Nephron (organoid): ENCODE measurements around the gene AFAP1L1.
A peak's percentile ranks its signal among the peaks of the same experiment; 100 is the strongest.

Experiments used
- H3K27ac Mint-ChIP-seq, 3 experiments: 2 replicates each; pipeline ENCODE4 v1.8.0; 2020; ENCODE audit warnings: mixed read lengths in 3 of 3, mild to moderate bottlenecking in 2 of 3, moderate library complexity in 1 of 3
- H3K27me3 Mint-ChIP-seq: 2 replicates; pipeline ENCODE4 v1.8.0; 2021; ENCODE audit warnings: low read depth, mild to moderate bottlenecking, moderate library complexity, mixed read lengths
- H3K36me3 Mint-ChIP-seq: 2 replicates; pipeline ENCODE4 v1.8.0; 2020; ENCODE audit warnings: low read depth, mixed read lengths
- H3K4me1 Mint-ChIP-seq: 2 replicates; pipeline ENCODE4 v1.8.0; 2020; ENCODE audit warnings: mixed read lengths
- H3K4me3 Mint-ChIP-seq, 3 experiments: 2 replicates each; pipeline ENCODE4 v1.8.0; 2020; ENCODE audit warnings: mild to moderate bottlenecking in 3 of 3, mixed read lengths in 3 of 3, moderate library complexity in 2 of 3
- H3K9me3 Mint-ChIP-seq: 2 replicates; pipeline ENCODE4 v1.8.0; 2020; ENCODE audit warnings: mixed read lengths
- TF ChIP-seq, protein P1 (sequence below), 3 experiments: fragments of 200-600 bp; sonication (generic); IDR thresholded peaks; one replicate each; pipeline ENCODE4 v1.5.0; 2021; ENCODE audit warnings: antibody characterized with exemption in 3 of 3; ENCODE audit not compliant: unreplicated experiment in 3 of 3

AFAP1L1 gene

DNA sequence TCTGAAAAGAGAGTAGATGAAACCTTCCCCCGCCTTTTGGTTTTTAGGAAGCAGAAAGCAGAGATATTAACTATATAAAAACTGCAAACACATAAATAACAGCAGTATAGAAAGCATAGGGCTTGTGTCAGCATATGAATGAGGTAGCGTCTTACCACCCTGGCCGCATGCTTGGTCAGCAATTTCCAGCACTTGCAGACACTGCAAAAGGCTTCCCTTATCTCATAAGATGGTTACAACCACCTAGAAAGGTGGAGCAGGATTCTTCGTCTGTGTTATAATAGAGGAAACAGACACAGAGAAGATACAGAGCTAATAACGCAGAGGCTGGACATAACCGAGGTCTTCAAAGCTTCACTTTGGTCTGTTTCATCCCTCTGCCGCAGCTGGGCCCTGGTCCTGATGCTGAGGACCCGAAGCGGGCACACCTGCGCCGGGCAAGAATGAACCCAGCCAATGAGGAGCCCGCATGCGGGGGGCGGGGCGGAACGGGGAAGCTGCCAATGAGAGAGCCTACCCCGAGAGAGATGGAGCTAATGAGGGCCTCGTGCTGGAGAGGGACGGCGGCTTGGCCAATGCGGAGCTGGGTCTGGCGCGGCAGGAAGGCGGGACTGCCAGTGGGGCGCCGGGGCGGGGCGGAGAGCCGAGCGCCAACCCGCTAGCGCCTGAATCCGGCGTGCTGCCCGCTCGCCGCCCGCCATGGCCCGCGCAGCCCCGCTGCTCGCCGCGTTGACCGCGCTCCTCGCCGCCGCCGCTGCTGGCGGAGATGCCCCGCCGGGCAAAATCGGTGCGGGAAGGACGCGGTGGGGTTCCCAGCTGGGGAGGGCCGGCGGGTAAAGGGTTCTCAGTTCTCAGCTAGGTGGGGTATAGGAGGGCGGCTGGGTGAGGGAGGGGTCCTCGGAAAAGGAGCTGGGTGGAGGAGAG, 86.0 kb downstream of the AFAP1L1 start, which contains the start of gene PCYOX1L:
PCYOX1L (plus strand) TSS at position 677 of the 924 bp plus-strand sequence; CDS start at position 700, 23 bp downstream.
- H3K27me3 Mint-ChIP-seq = peaks cover 4% of the 10 kb centered on the region
- TF ChIP-seq, protein P1, sequence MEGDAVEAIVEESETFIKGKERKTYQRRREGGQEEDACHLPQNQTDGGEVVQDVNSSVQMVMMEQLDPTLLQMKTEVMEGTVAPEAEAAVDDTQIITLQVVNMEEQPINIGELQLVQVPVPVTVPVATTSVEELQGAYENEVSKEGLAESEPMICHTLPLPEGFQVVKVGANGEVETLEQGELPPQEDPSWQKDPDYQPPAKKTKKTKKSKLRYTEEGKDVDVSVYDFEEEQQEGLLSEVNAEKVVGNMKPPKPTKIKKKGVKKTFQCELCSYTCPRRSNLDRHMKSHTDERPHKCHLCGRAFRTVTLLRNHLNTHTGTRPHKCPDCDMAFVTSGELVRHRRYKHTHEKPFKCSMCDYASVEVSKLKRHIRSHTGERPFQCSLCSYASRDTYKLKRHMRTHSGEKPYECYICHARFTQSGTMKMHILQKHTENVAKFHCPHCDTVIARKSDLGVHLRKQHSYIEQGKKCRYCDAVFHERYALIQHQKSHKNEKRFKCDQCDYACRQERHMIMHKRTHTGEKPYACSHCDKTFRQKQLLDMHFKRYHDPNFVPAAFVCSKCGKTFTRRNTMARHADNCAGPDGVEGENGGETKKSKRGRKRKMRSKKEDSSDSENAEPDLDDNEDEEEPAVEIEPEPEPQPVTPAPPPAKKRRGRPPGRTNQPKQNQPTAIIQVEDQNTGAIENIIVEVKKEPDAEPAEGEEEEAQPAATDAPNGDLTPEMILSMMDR (IDR thresholded peaks at IDR 0.05; ENCODE audit: unreplicated experiment in 3 of 3) = no peak
- peak within 1 kb of the TSS in 2 of 3 experiments; percentile 44 to 48 for H3K27ac Mint-ChIP-seq
- peaks cover 13% of the 10 kb centered on the region for H3K4me1 Mint-ChIP-seq
- H3K36me3 Mint-ChIP-seq = peaks cover 20% of the 10 kb centered on the region
- peak within 1 kb of the TSS; percentile 89 to 93 (median 90) for H3K4me3 Mint-ChIP-seq
- no peaks in the 10 kb centered on the region for H3K9me3 Mint-ChIP-seq

DNA sequence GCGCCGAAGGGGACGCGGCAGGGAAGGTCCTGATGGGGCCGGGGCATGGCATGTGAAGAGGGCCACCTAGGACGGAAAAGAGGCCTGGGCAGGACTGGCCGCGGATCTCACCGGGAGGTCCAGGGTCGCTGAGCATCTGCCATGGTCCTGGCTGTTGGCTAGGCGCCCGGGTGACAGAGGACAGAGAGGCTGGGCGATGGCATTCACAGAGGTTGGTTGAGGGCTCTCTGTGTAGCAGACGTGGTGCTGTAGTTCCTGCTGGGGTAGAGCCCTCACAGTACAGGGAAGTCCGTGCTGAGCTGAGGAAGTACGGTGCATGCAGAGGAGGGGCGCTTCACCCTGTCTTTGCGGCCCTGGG, 86.6 kb downstream of the AFAP1L1 start:
- Mint-ChIP-seq H3K4me1 (peaks cover 13% of the 10 kb centered on the region), H3K27me3 (peaks cover 4% of the 10 kb centered on the region), H3K4me3 (peak overlapping the region; percentile 89 to 93 (median 90)), H3K36me3 (peaks cover 17% of the 10 kb centered on the region), H3K9me3 (no peaks in the 10 kb centered on the region), H3K27ac (no peak overlapping the region)
- TF ChIP-seq, protein P1 (IDR thresholded peaks at IDR 0.05; ENCODE audit: unreplicated experiment in 3 of 3) = no peak

DNA sequence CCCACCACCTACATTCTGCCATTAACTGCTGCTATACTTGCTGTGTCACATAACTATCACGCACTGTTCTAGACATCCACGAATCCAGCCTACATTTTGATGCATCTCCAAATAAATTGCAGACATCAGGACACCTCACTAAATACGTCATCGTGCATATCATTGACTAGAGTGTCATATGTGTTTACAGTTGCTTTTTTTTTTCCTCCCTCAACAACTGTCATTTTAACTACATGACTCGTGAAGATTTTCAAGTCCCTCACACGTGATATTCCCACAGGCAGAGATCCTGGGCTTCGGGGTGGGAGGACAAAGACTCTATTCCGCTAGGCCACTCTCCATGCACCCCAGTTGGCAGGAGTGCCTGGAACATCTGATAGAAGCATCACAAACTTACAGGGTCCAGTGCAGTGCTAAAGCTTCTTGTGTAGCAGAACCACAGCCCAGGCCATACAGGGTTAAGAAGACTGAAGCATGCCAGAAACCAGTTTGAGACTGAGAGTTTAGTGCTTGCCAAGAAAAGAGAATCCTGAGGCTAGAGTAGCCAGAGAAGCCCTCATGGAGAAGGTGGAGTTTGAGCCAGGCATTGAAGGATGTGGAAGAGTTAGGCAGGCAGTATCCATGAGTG, 87.3 kb downstream of the AFAP1L1 start:
- H3K36me3 Mint-ChIP-seq = peaks cover 12% of the 10 kb centered on the region
- H3K27ac Mint-ChIP-seq = peak overlapping the region in 1 of 3 experiments; percentile 33
- no peaks in the 10 kb centered on the region for H3K9me3 Mint-ChIP-seq
- H3K4me3 Mint-ChIP-seq = peak overlapping the region; percentile 89 to 93 (median 90)
- TF ChIP-seq, protein P1 (IDR thresholded peaks at IDR 0.05; ENCODE audit: unreplicated experiment in 3 of 3) = no peak
- H3K27me3 Mint-ChIP-seq = peaks cover 4% of the 10 kb centered on the region
- peaks cover 13% of the 10 kb centered on the region for H3K4me1 Mint-ChIP-seq

DNA sequence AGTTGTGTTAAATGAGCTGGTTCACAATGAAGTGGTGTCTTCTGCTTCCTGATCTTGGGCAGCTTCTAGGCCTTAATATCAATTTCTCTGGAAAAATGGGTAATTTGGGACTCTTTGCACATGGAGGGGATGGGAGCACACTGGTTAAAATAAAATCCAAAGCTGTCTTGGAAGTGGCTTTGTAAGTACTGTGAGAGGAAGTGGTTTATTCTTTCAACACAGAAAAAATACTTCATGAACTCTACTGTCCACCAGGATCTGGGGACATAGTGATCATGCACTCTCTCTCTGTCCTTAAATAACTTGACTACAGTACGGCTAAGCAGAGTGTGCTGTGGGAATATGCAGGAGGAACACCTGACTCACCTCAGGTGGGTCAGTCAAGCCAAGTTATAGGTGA, 88.6 kb downstream of the AFAP1L1 start:
- TF ChIP-seq, protein P1 (IDR thresholded peaks at IDR 0.05; ENCODE audit: unreplicated experiment in 3 of 3) = no peak
- H3K9me3 Mint-ChIP-seq = no peaks in the 10 kb centered on the region

DNA sequence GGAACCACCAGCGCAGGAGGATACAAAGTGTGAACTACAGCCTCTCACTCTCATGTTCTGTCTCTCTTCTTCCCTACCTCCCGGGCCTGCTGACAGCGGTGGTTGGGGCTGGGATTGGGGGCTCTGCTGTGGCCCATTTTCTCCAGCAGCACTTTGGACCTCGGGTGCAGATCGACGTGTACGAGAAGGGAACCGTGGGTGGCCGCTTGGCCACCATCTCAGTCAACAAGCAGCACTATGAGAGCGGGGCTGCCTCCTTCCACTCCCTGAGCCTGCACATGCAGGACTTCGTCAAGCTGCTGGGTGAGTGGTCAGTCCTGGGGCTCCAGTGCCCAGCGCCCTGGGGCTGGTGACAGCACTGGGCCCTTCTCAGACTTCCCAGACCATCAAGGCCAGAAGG, 90.9 kb downstream of the AFAP1L1 start:
- Mint-ChIP-seq H3K4me3 (no peak overlapping the region), H3K27me3 (peaks cover 4% of the 10 kb centered on the region), H3K4me1 (peaks cover 15% of the 10 kb centered on the region), H3K36me3 (no peaks in the 10 kb centered on the region), H3K9me3 (no peaks in the 10 kb centered on the region), H3K27ac (no peak overlapping the region)
- TF ChIP-seq, protein P1 (IDR thresholded peaks at IDR 0.05; ENCODE audit: unreplicated experiment in 3 of 3) = no peak

More for the DNA sequence above, 88.6 kb downstream of the AFAP1L1 start:
- peaks cover 2% of the 10 kb centered on the region for H3K36me3 Mint-ChIP-seq
- peaks cover 13% of the 10 kb centered on the region for H3K4me1 Mint-ChIP-seq
- no peak overlapping the region for H3K27ac Mint-ChIP-seq
- H3K27me3 Mint-ChIP-seq = peaks cover 4% of the 10 kb centered on the region
- H3K4me3 Mint-ChIP-seq = peak overlapping the region; percentile 27 to 67 (median 62)
